ENCODE data around the gene TPO. TPM values are rescaled to one million over a fixed set of nuclear protein-coding genes. Genes with fewer than 3 reads are reported as not detected.

TPO gene
- polyA plus RNA-seq, 1 donor from 2014 or later: not detected

DNA sequence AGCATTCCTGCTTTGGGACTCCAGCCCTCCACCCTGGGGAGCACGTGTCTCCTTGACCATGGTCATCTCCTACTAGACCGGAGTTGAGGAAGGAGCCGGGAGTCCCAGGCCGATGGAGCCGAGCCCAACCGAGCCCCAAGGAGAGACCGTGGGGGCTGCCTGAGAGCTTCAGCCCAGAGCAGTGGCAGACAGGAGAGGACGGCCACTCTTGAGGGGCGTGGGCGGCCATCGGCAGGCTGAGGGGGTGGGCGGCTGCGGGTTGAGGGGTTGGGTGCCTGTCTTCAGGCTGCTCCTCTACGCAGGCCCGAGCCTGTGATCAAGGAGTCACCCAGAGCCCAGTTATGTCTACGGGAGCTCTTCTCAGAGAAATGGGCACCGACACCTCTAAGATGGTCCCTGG lies 172.4 kb downstream of the TPO start:
- no peaks in the 10 kb centered on the region for H3K79me2 ChIP-seq (replicated peaks; ENCODE audit: insufficient read depth, low read length)
- H3K4me3 ChIP-seq (ENCODE audit: low read length): no peak overlapping the region
- H3K4me2 ChIP-seq (ENCODE audit: low read length): no peak overlapping the region
- H3K9me2 ChIP-seq (ENCODE audit: insufficient read depth, low read length): no peaks in the 10 kb centered on the region
- no peaks in the 10 kb centered on the region for H3K27me3 ChIP-seq (ENCODE audit: insufficient read depth, low read depth, low read length)
- no peaks in the 10 kb centered on the region for H4K20me1 ChIP-seq (ENCODE audit: insufficient read depth)
- TF ChIP-seq EZH2 (IDR thresholded peaks at IDR 0.05; ENCODE audit: borderline replicate concordance, insufficient read depth, low read length, poor library complexity, severe bottlenecking) (no peak), TAF1 (IDR thresholded peaks at IDR 0.05; ENCODE audit: low read depth) (no peak), MXI1 (conservative IDR thresholded peaks at IDR 0.05; ENCODE audit: poor library complexity, severe bottlenecking) (no peak), EP300 (conservative IDR thresholded peaks at IDR 0.05; ENCODE audit: poor library complexity, severe bottlenecking) (no peak), RAD21 (conservative IDR thresholded peaks at IDR 0.05) (no peak), POLR2AphosphoS5 (IDR thresholded peaks at IDR 0.05) (no peak), SMC3 (conservative IDR thresholded peaks at IDR 0.05; ENCODE audit: poor library complexity) (no peak)
- TF ChIP-seq, protein P1, sequence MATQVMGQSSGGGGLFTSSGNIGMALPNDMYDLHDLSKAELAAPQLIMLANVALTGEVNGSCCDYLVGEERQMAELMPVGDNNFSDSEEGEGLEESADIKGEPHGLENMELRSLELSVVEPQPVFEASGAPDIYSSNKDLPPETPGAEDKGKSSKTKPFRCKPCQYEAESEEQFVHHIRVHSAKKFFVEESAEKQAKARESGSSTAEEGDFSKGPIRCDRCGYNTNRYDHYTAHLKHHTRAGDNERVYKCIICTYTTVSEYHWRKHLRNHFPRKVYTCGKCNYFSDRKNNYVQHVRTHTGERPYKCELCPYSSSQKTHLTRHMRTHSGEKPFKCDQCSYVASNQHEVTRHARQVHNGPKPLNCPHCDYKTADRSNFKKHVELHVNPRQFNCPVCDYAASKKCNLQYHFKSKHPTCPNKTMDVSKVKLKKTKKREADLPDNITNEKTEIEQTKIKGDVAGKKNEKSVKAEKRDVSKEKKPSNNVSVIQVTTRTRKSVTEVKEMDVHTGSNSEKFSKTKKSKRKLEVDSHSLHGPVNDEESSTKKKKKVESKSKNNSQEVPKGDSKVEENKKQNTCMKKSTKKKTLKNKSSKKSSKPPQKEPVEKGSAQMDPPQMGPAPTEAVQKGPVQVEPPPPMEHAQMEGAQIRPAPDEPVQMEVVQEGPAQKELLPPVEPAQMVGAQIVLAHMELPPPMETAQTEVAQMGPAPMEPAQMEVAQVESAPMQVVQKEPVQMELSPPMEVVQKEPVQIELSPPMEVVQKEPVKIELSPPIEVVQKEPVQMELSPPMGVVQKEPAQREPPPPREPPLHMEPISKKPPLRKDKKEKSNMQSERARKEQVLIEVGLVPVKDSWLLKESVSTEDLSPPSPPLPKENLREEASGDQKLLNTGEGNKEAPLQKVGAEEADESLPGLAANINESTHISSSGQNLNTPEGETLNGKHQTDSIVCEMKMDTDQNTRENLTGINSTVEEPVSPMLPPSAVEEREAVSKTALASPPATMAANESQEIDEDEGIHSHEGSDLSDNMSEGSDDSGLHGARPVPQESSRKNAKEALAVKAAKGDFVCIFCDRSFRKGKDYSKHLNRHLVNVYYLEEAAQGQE (IDR thresholded peaks at IDR 0.05; ENCODE audit: borderline replicate concordance): no peak
- TF ChIP-seq, protein P2, sequence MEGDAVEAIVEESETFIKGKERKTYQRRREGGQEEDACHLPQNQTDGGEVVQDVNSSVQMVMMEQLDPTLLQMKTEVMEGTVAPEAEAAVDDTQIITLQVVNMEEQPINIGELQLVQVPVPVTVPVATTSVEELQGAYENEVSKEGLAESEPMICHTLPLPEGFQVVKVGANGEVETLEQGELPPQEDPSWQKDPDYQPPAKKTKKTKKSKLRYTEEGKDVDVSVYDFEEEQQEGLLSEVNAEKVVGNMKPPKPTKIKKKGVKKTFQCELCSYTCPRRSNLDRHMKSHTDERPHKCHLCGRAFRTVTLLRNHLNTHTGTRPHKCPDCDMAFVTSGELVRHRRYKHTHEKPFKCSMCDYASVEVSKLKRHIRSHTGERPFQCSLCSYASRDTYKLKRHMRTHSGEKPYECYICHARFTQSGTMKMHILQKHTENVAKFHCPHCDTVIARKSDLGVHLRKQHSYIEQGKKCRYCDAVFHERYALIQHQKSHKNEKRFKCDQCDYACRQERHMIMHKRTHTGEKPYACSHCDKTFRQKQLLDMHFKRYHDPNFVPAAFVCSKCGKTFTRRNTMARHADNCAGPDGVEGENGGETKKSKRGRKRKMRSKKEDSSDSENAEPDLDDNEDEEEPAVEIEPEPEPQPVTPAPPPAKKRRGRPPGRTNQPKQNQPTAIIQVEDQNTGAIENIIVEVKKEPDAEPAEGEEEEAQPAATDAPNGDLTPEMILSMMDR (IDR thresholded peaks at IDR 0.05; ENCODE audit: poor library complexity, severe bottlenecking): no peak
- H2AFZ ChIP-seq (ENCODE audit: low read depth, low read length): no peak overlapping the region
- H3K36me3 ChIP-seq (ENCODE audit: insufficient read depth, low read length): no peaks in the 10 kb centered on the region
- no peaks in the 10 kb centered on the region for H3F3A ChIP-seq (ENCODE audit: insufficient read depth, low read length, poor library complexity, severe bottlenecking)
- no peaks in the 10 kb centered on the region for H3K9me3 ChIP-seq (ENCODE audit: low read length)
- H3K9ac ChIP-seq (ENCODE audit: low read length): no peak overlapping the region
- no peak overlapping the region for H3K27ac ChIP-seq (ENCODE audit: low read length)

DNA sequence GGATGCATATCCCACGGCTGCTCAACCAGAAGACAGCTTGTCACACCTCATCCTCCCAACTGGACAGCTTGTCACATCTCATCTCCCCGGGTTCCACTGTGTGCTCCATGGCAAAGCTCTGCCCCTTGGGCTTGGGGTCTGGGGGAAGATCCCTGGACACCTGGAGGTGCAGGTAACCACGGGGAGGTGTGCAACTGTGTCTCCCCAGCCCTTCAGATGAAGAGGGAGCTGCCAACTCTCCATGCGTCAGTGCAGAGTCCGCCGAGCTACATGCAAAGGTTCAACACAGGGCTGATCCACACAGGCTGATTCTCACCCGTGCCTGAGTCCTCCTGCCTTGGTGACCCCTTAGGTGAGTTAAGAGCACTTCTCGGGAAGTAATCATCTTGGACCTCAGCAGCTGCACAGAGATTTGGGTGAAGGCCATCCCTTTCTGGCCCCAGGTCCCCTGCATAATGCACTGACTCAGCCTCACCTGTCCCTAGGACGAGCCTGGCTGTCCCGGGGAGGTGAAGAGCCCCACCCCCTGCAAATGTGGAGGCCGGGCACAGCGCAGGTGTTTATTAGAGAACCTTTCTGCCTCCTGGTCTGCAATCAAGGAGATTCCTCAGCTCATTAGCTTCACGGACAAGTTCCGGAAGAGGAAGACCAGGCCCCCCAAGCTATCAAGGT lies 173.1 kb downstream of the TPO start:
- Histone ChIP-seq H3K27ac (ENCODE audit: low read length) (no peak overlapping the region), H3K27me3 (ENCODE audit: insufficient read depth, low read depth, low read length) (no peaks in the 10 kb centered on the region), H3F3A (ENCODE audit: insufficient read depth, low read length, poor library complexity, severe bottlenecking) (no peaks in the 10 kb centered on the region), H3K79me2 (replicated peaks; ENCODE audit: insufficient read depth, low read length) (no peaks in the 10 kb centered on the region), H3K36me3 (ENCODE audit: insufficient read depth, low read length) (no peaks in the 10 kb centered on the region), H4K20me1 (ENCODE audit: insufficient read depth) (no peaks in the 10 kb centered on the region), H2AFZ (ENCODE audit: low read depth, low read length) (no peak overlapping the region), H3K9me3 (ENCODE audit: low read length) (no peaks in the 10 kb centered on the region), H3K9ac (ENCODE audit: low read length) (no peak overlapping the region), H3K4me2 (ENCODE audit: low read length) (no peak overlapping the region), H3K4me3 (ENCODE audit: low read length) (no peak overlapping the region), H3K9me2 (ENCODE audit: insufficient read depth, low read length) (no peaks in the 10 kb centered on the region)
- TF ChIP-seq SMC3 (conservative IDR thresholded peaks at IDR 0.05; ENCODE audit: poor library complexity) (no peak), RAD21 (conservative IDR thresholded peaks at IDR 0.05) (no peak), EZH2 (IDR thresholded peaks at IDR 0.05; ENCODE audit: borderline replicate concordance, insufficient read depth, low read length, poor library complexity, severe bottlenecking) (no peak), POLR2AphosphoS5 (IDR thresholded peaks at IDR 0.05) (no peak), MXI1 (conservative IDR thresholded peaks at IDR 0.05; ENCODE audit: poor library complexity, severe bottlenecking) (no peak), TAF1 (IDR thresholded peaks at IDR 0.05; ENCODE audit: low read depth) (no peak), EP300 (conservative IDR thresholded peaks at IDR 0.05; ENCODE audit: poor library complexity, severe bottlenecking) (no peak)
- TF ChIP-seq, protein P2 (IDR thresholded peaks at IDR 0.05; ENCODE audit: poor library complexity, severe bottlenecking): no peak
- TF ChIP-seq, protein P1 (IDR thresholded peaks at IDR 0.05; ENCODE audit: borderline replicate concordance): no peak
